Measurements from ENCODE around the gene SYNPO.

Gene SYNPO

GRCh38 chr5:150624334-150625163 lies 15.9 kb upstream of the SYNPO start:
- peak; percentile 72 for DNase-seq (ENCODE audit: low spot score)

- DNase-seq (ENCODE audit: low spot score): no peak
These were observed 15.3 kb upstream of the SYNPO start for GRCh38 chr5:150625164-150625535.

DNA sequence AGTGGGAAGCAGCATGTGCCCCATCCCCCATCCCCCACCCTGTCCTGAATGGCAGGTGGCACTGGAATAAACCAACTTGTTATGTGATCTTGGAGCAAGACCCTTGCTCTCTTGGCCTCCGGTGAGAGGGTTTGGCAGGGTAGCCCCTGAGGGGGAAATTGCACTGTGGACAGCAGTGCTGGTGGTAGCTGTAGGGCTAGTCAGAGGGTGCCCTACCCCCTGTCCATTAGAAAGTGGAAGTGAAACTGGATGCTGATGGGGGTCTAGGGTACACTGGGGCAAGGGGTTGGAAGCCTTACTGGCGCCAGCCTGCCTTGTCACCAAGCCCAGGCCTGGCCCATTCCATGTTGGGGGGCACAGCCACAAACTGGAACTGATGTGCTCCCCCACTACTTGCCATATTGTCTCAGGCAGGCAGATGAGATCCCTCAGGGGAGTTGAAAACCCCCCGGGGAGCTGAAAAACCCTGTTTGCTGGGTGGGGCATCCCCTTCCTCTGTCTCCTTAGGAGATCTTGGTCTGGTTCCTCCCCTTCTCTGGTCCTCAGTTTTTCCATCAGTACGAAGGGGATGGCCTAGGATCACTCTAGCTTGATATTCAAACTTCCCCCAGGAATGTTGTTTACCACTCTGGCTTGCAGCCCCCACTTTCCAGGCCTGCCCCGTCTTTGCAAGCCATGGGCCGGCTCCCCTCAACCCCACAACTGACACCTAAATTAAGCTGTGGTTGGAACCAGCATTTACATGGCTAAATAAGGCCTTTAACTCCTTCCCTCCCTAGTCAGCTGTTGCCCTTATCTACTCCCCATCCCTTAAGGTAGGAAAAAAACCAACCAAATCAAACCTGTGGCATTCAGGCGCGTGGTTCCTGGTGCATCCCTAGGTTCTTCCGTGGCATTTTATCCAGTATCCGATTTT lies 14.4 kb upstream of the SYNPO start:
- no peak for DNase-seq (ENCODE audit: low spot score)

- DNase-seq (ENCODE audit: low spot score): no peak
These were observed 13.6 kb upstream of the SYNPO start for GRCh38 chr5:150626853-150627276.

DNA sequence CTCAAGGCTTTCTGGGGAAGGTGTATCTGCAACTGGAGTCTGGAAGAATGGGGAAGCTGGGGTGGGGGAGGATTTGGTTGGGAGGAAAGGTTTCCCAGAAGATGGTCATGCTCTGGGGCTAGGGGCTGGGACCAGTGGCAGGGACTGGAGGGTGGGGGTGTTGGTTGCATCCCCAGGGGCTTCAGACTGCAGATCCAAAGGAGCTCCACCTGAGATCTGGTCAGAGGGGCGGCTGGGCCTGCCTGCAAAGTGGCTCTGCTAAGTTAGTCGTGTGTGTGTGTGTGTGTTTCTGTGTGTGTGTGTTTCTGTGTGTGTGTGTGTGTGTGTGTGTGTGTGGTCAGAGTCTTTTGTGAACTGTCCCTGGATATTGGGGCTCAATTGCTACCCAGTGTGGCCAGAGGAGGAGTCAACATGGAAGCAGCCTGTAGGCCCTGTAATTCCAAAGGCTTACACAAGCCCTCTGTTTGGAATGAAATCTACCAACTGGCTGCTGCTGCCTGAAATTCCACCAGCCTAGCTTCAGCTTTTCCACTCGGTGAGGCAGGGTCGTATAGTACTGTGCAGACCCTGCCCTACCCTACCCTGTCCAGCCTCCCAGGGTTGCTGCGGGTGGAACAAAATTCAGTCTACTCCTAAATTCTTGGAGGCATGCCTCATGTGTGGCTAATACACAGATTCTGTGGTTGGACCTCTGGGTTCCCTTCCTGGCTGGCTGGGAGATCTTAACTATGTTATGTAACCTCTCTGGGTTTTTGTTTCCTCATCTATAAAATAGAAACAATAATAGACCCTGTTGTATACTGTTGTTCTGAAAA lies 12.5 kb upstream of the SYNPO start:
- peak; percentile 74 for DNase-seq (ENCODE audit: low spot score)

- DNase-seq (ENCODE audit: low spot score): no peak
These were observed 11.4 kb upstream of the SYNPO start for GRCh38 chr5:150628936-150629485.

GRCh38 chr5:150630016-150630415 lies 10.4 kb upstream of the SYNPO start:
- DNase-seq (ENCODE audit: low spot score): no peak

GRCh38 chr5:150630461-150631325 lies 9.8 kb upstream of the SYNPO start:
- no peak for DNase-seq (ENCODE audit: low spot score)

- no peak for DNase-seq (ENCODE audit: low spot score)
These were observed 9.1 kb upstream of the SYNPO start for GRCh38 chr5:150631326-150631701.

DNA sequence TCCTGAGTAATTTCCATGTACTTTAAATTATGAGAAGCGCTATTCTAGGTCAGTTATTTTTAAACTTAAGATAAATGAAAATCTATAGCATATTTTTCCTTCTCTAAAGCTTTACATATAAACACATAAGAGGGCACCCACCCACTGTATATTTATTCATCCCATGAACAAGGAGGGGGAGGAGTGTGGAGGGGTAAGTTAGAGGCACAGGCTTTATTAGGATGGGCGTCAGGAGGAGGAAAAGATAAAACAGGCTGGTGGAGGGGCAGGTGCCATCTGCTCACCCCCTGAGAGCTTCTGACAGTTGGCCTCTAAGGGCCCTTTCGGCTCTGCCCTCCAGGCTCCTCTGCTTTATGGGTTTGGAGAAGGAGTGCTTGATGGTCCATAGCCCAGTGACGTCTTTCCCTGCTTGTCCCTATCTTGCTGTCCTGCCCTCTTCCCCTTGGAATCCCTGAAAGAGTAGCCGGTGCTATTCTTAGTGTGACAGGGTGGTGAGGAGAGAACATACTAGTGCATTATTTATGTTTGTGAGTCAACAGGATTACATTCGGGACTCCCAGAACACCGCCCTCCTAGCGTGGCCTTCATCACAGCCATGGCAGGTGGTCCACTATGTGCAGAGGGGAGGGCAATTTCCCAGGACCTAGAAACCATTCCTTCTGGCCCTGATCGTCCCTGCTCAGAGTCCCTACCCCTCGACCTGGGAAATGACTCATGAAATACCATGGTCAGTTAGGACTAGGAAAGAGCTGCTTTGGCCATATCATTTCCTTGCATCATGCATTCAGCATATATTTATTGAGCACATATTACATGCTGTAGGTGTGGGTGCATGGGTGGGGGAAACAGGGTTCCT lies 7.9 kb upstream of the SYNPO start:
- peak; percentile 59 for DNase-seq (ENCODE audit: low spot score)

DNA sequence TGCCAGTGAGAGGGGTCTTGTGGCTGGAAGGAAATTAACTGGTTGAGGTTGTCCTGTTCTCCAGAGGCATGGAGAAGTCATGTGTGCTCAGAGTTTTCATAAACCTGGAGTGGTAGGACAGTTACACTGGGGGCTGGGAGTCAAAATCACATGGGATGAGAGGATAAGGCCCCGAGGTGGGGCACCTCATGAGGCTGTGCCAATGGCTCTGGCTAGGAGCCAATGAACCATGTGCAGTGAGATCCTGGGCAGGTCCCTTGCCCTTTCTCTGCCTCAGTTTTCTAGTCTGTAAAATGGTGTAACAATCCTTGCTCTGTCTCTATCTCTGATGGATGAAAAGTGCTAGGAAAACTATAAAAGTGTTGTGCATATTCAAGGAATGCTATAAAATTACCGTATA lies 7.0 kb upstream of the SYNPO start:
- DNase-seq (ENCODE audit: low spot score): no peak

GRCh38 chr5:150636391-150637244 lies 3.8 kb upstream of the SYNPO start:
- DNase-seq (ENCODE audit: low spot score): peak; percentile 63

GRCh38 chr5:150637245-150638052 lies 3.0 kb upstream of the SYNPO start:
- DNase-seq (ENCODE audit: low spot score): peak; percentile 94

DNA sequence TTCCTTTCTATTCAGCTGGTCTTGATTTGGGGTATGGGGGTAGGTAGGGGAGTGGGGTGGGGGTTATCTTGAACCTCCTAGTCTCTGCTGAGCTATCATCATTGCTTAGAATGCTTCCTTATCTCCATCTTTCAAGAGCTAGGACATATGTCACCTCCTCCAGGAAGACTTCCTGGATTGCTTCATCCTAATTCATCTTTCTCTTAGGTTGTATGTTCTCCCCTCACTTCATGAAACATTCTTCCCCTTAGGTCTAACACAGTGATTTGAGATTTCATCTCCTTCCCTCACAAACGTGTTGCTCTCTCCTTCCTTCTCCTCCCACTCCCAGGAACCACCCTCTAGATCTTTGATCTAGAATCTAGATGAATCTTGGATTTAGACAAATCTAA lies 2.4 kb upstream of the SYNPO start:
- no peak for DNase-seq (ENCODE audit: low spot score)

DNA sequence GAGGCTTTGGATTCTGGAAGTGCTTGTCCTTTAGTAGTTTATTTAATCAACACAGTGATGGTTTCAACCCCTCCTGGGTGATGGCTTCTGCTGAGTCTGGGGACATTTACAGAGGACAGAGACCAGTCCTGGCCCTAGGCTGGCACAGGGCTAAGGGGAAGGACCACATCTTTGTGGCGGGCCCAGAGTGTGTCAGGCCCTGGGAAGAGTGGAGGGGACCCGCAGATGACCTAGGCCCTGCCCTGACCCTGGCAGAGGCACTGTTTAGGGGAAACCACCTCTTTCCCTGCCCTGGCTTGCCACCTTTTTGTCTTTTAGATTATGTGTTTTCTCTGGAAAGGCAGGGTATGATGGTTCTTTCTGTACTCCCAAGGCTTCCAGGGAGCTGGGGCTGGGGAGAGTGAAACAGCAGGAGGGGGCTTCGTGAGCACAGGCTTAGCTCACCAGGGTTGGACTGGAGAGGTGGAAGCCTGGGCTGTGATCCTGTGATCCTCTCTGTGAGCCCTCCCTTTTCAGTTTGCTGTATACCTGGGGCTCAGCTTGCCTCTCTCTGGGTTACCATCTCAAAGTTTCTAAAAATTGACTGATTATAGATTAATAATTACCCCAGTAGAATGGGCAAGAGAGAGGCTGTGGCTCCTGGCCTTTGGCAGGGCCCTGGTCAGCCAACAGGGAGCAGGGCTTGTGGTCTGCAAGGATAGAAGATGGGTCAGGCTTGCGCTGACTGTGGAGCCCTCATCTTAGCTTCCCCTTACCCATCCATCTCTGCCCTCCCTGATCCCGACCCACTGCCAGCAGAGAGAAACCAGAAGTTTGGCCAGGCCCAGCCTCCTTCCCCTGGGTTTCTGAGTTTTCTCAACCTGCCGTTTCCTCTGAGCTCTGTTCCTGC lies 1.7 kb upstream of the SYNPO start:
- DNase-seq (ENCODE audit: low spot score): no peak

- DNase-seq (ENCODE audit: low spot score): no peak
These were observed 1.1 kb upstream of the SYNPO start for GRCh38 chr5:150639377-150639692.

DNA sequence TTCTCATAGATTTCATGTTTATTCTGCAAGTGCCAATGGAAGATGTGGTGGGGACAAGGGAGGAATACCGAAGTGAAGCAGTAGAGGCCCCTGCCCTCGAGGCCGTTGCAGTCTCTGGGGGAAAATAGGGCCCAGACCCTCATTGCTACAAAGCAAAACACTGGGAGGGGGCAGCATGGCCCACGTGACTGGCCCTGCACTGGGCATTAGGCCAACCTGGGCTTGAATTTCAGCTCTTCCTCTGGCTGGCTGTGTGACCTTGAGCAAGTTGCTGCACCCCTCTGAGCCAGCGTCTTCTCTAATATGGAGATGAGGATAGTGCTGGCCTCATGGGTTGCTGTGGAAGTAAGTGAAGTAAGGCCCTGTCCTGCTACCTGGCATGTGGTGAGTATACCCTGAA lies 709 bp upstream of the SYNPO start:
- no peak for DNase-seq (ENCODE audit: low spot score)
